Parathyroid adenoma (tissue), 2 donors: Measurements from ENCODE around the gene RHPN2.
A peak's percentile ranks its signal among the peaks of the same experiment; 100 is the strongest.

ENCODE experiments used
- H2AFZ ChIP-seq: fragments of 300-600 bp; sonication (generic); one replicate; pipeline ENCODE4 v1.7.0; 2017; ENCODE audit warnings: antibody characterized with exemption, mild to moderate bottlenecking
- H3K27ac ChIP-seq: fragments of 300-600 bp; sonication (generic); one replicate; pipeline ENCODE4 v1.7.0; 2017
- H3K27me3 ChIP-seq: fragments of 300-600 bp; sonication (generic); one replicate; pipeline ENCODE4 v1.7.0; 2017; ENCODE audit warnings: low read length; ENCODE audit not compliant: control insufficient read depth, insufficient read depth
- H3K36me3 ChIP-seq: fragments of 300-600 bp; sonication (generic); one replicate; pipeline ENCODE4 v1.7.0; 2017; ENCODE audit warnings: low read length; ENCODE audit not compliant: control insufficient read depth, insufficient read depth
- H3K4me1 ChIP-seq: fragments of 300-600 bp; sonication (generic); one replicate; pipeline ENCODE4 v1.7.0; 2017; ENCODE audit warnings: control low read depth
- H3K4me2 ChIP-seq: fragments of 300-600 bp; sonication (generic); one replicate; pipeline ENCODE4 v1.7.0; 2017; ENCODE audit warnings: low read length
- H3K4me3 ChIP-seq: fragments of 300-600 bp; sonication (generic); one replicate; pipeline ENCODE4 v1.7.0; 2017; ENCODE audit warnings: low read depth, low read length
- H3K79me2 ChIP-seq: fragments of 300-600 bp; sonication (generic); one replicate; pipeline ENCODE4 v1.7.0; 2017; ENCODE audit warnings: control low read depth
- H3K9ac ChIP-seq: fragments of 300-600 bp; sonication (generic); one replicate; pipeline ENCODE4 v1.7.0; 2017; ENCODE audit warnings: mild to moderate bottlenecking
- H3K9me3 ChIP-seq: fragments of 300-600 bp; sonication (generic); one replicate; pipeline ENCODE4 v1.7.0; 2017; ENCODE audit warnings: low read length; ENCODE audit not compliant: control insufficient read depth
- CTCF ChIP-seq: fragments of 300-600 bp; sonication (generic); IDR thresholded peaks from one replicate; pipeline ENCODE4 v1.7.0; 2017; ENCODE audit warnings: antibody characterized with exemption, mild to moderate bottlenecking
- donor health status: primary hyperparathyroidism.

RHPN2 gene

GRCh38 chr19:33062902-33063301 lies 1.8 kb downstream of the RHPN2 start:
- no peak overlapping the region for H3K9ac ChIP-seq
- peaks cover 4% of the 10 kb centered on the region for H3K4me1 ChIP-seq
- no peaks in the 10 kb centered on the region for H3K27me3 ChIP-seq
- no peaks in the 10 kb centered on the region for H3K9me3 ChIP-seq
- no peak for TF ChIP-seq CTCF
- no peak overlapping the region for H3K4me2 ChIP-seq
- H3K27ac ChIP-seq: no peak overlapping the region
- H3K36me3 ChIP-seq: no peaks in the 10 kb centered on the region
- peaks cover 4% of the 10 kb centered on the region for H3K79me2 ChIP-seq
- no peak overlapping the region for H2AFZ ChIP-seq
- no peak overlapping the region for H3K4me3 ChIP-seq

- Histone ChIP-seq H3K9ac (no peak overlapping the region), H3K79me2 (peaks cover 4% of the 10 kb centered on the region), H3K4me3 (no peak overlapping the region), H3K27ac (no peak overlapping the region), H3K9me3 (no peaks in the 10 kb centered on the region), H2AFZ (no peak overlapping the region), H3K27me3 (no peaks in the 10 kb centered on the region), H3K36me3 (no peaks in the 10 kb centered on the region), H3K4me1 (peaks cover 4% of the 10 kb centered on the region), H3K4me2 (no peak overlapping the region)
- no peak for TF ChIP-seq CTCF
Measured at GRCh38 chr19:33060586-33060985, 4.1 kb downstream of the RHPN2 start.

GRCh38 chr19:33055718-33056117 lies 9.0 kb downstream of the RHPN2 start:
- H3K4me2 ChIP-seq: no peak overlapping the region

GRCh38 chr19:33054623-33055022 lies 10.1 kb downstream of the RHPN2 start:
- peaks cover 17% of the 10 kb centered on the region for H3K79me2 ChIP-seq
- H2AFZ ChIP-seq: no peak overlapping the region
- TF ChIP-seq CTCF: no peak
- peaks cover 10% of the 10 kb centered on the region for H3K4me1 ChIP-seq
- no peaks in the 10 kb centered on the region for H3K27me3 ChIP-seq
- H3K9ac ChIP-seq: no peak overlapping the region
- no peaks in the 10 kb centered on the region for H3K36me3 ChIP-seq
- no peak overlapping the region for H3K27ac ChIP-seq
- H3K4me3 ChIP-seq: no peak overlapping the region
- H3K9me3 ChIP-seq: no peaks in the 10 kb centered on the region
- H3K4me2 ChIP-seq: no peak overlapping the region

More at GRCh38 chr19:33055718-33056117, 9.0 kb downstream of the RHPN2 start:
- Histone ChIP-seq H3K27ac (no peak overlapping the region), H3K27me3 (no peaks in the 10 kb centered on the region), H3K36me3 (no peaks in the 10 kb centered on the region), H3K9ac (no peak overlapping the region), H3K9me3 (no peaks in the 10 kb centered on the region), H3K4me1 (peaks cover 10% of the 10 kb centered on the region), H3K79me2 (peaks cover 11% of the 10 kb centered on the region), H2AFZ (no peak overlapping the region), H3K4me3 (no peak overlapping the region)
- no peak for TF ChIP-seq CTCF

GRCh38 chr19:33052352-33052972 lies 12.2 kb downstream of the RHPN2 start:
- Histone ChIP-seq H2AFZ (no peak overlapping the region), H3K4me3 (no peak overlapping the region), H3K36me3 (no peaks in the 10 kb centered on the region), H3K9me3 (no peaks in the 10 kb centered on the region), H3K4me1 (peaks cover 12% of the 10 kb centered on the region), H3K27me3 (no peaks in the 10 kb centered on the region), H3K79me2 (peaks cover 28% of the 10 kb centered on the region), H3K4me2 (peak overlapping the region; percentile 47), H3K9ac (no peak overlapping the region), H3K27ac (peak overlapping the region; percentile 45)
- TF ChIP-seq CTCF: no peak
